GM19438 (cell line): ENCODE results near the gene PIP4K2C.
"Not testable (repeated sequence)": the region's sequence is repeated elsewhere in the genome, so short reads cannot be mapped to it uniquely, and the experiment has no call there.

ENCODE experiments used
- ATAC-seq: cut with Tn5 transposase; IDR thresholded peaks from one replicate; pipeline ENCODE4 v1.9.1; 2021; ENCODE audit warnings: low read depth; ENCODE audit not compliant: unreplicated experiment

PIP4K2C gene

DNA sequence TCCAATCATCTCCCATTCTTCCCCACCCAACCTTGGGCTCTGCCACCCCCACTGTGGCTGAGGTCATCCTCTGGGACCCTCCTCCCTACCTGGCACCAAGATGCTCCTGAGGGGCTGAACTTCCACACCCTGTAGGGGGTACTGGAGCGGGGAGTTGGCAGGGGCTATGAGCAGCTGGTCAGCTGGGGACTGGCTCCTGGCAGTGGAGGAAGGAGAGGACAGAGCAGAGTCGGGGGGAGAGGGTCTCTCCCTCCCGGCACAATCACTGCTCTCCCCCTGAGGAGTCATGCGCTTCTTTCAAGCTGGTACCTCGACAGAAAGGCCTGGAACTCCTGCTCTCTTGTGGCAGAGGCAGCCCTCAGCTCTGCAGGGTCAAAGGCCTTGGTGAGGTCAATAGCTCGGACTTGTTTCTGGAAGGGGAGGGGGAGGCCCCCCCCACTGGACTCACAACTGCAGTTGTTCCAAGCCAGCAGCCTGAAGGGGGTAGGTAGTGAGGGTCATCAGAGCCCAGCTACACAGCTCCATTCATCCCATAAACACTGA lies 40.0 kb downstream of the PIP4K2C start:
- no peak for ATAC-seq

- ATAC-seq, result no peak
These were observed 40.6 kb downstream of the PIP4K2C start for GRCh38 chr12:57631566-57632072.

GRCh38 chr12:57632073-57632957 lies 41.3 kb downstream of the PIP4K2C start:
- peak; percentile 15 for ATAC-seq

GRCh38 chr12:57632958-57633840 lies 42.2 kb downstream of the PIP4K2C start, which contains the start of gene B4GALNT1:
TSS of gene B4GALNT1 (minus strand) at chr12:57633201. CDS start at chr12:57632132, 1,069 bp downstream.
- peak; percentile 90 for ATAC-seq

DNA sequence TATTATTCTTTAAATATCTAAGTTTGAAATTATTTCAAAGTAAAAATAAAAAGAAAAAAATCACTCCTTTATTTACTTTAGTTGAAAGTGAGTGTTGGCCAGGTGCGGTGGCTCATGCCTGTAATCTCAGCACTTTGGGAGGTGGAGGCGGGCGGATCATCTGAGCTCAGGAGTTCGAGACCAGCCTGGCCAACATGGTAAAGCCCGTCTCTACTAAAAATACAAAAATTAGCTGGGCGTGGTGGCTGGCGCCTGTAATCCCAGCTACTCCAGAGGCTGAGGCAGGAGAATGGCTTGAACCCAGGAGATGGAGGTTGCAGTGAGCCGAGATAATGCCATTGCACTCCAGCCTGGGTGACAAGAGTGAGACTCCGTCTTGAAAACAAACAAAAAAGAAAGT lies 45.7 kb downstream of the PIP4K2C start:
- not testable (repeated sequence) for ATAC-seq

- ATAC-seq, result no peak
These were observed 46.4 kb downstream of the PIP4K2C start for GRCh38 chr12:57637364-57637763.

DNA sequence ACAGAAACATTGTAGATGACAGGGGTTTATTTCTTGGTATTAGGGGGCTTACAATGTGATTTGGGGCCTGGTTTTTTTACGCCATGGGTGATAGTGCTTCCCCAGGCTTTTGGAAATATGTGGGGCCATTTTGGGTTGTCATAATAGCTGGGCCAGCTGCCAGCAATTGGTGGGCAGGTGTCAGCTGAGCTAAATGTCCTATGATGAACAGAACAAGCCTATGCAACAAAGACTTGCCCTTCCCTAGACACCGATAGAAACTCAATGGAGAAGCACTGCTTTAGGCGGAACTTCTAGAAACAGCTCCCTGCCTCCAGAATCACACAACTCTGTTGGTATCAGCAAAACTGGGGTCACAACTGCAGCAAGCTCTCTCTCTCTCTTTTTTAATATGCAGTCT lies 47.1 kb downstream of the PIP4K2C start:
- no peak for ATAC-seq

DNA sequence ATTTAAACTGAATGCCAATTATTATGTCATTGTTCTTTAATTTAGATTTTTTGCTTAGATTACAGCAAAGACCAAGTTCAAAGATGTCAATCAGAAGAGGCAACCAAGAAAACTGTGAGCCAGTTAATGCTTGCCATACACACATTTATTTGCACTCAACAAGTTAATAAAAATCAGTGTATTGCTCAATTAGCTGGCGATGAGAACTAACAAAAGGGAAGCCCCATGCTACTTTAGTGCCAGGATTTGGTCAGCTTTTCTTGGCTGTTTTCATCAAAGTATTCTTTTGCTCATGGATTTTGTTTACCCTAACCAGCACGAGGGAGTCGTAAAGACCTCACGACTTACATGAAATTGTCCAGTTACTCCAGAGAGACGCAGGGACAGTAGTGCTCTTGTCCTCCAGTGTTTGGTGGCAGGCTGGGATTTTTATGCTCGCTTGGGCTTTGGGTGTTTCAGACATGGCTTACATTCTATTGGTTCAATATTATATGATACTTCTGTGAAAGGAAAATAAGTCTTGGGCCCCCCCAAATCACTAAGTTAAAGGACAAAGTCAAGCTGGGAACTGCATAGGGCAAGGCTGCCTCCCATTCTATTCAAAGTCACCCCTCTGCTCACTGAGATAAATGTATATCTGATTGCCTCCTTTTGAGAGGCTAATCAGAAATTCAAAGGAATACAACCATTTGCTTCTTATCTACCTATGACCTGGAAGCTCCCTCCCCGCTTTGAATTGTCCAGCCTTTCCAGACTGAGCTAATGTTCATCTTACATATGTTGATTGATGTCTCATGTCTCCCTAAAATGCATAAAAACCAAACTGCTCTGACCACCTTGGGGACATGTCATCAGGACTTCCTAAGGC lies 49.4 kb downstream of the PIP4K2C start:
- no peak for ATAC-seq

DNA sequence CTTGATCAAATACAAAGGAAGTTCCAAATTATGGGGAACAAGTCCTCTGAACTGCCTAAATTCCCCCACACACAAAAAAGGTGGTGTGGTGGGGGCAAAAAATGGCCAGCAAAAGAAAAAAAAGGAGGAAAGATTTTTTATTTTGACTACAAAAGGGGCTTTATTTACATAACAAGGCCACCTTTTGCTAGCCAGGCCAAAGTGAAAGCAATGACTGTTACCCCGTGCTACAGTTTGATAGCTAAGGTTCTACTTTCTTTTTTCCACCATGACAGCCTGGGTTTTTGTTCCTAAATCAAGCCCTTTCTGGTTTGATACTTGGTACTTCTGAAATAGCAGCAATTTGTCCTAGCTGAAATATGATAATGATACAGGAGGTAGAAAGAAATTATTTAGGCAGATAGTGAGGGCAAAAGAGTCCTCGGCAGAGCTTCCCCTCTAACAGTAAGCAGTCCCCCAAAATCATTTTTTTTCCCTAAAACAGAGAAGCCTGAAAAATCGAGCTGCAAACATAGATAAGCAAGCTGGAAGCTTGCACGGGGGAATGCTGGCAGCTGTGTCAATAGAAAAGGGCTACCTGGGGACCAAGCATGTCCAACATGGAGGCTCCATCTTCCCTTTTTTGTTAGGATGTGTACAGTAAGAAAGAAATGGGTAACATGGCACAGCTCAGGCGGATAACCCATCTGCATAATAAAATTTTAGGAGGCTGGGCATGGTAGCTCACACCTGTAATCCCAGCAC lies 50.9 kb downstream of the PIP4K2C start:
- ATAC-seq, result no peak

DNA sequence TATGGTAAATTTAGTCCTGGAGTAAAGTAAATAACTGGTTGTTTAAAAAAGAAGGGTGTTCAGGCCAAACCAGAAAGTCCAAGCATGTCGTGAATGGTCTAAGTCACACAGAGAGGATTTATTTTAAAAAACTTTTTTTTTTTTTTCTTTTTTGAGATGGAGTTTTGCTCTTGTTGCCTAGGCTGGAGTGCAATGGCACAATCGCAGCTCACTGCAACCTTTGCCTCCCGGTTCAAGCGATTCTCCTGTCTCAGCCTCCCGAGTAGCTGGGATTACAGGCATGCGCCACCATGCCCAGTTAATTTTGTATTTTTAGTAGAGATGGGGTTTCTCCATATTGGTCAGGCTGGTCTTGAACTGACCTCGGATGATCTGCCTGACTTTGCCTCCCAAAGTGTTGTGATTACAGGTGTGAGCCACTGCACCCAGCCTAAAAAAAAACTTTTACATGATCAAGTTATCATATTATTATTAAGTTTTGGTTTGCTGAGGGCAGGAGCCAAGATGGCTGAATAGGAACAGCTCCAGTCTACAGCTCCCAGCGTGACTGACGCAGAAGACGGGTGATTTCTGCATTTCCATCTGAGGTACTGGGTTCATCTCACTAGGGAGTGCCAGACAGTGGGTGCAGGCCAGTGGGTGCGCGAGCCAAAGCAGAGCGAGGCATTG lies 55.1 kb downstream of the PIP4K2C start:
- ATAC-seq, result not testable (repeated sequence)

DNA sequence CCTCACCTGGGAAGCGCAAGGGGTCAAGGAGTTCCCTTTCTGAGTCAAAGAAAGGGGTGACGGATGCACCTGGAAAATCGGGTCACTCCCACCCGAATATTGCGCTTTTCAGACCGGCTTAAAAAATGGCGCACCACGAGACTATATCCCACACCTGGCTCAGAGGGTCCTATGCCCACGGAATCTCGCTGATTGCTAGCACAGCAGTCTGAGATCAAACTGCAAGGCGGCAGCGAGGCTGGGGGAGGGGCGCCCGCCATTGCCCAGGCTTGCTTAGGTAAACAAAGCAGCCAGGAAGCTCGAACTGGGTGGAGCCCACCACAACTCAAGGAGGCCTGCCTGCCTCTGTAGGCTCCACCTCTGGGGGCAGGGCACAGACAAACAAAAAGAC lies 55.7 kb downstream of the PIP4K2C start:
- not testable (repeated sequence) for ATAC-seq
